ENCODE measurements around the gene POFUT1.
"Not testable (repeated sequence)": the region's sequence is repeated elsewhere in the genome, so short reads cannot be mapped to it uniquely, and the experiment has no call there.

The POFUT1 gene

GRCh38 chr20:32263398-32263954, 55.8 kb downstream of the POFUT1 start:
- no peak overlapping the region for H3K4me3 ChIP-seq (ENCODE audit: low read depth, low read length)

- H3K4me3 ChIP-seq (ENCODE audit: low read depth, low read length), result no peak overlapping the region
Observed at GRCh38 chr20:32271620-32272019, 63.9 kb downstream of the POFUT1 start.

- H3K4me3 ChIP-seq (ENCODE audit: low read depth, low read length), result no peak overlapping the region
Observed at GRCh38 chr20:32274359-32274758, 66.7 kb downstream of the POFUT1 start.

GRCh38 chr20:32275163-32275562, 67.5 kb downstream of the POFUT1 start:
- H3K4me3 ChIP-seq (ENCODE audit: low read depth, low read length), result not testable (repeated sequence)

GRCh38 chr20:32277361-32278198, 69.9 kb downstream of the POFUT1 start, which contains the start of gene KIF3B:
TSS of gene KIF3B (plus strand) at chr20:32277651. CDS start at chr20:32309778, 32,127 bp downstream.
- peak within 1 kb of the TSS; percentile 89 for H3K4me3 ChIP-seq (ENCODE audit: low read depth, low read length)

GRCh38 chr20:32278199-32278643, 70.5 kb downstream of the POFUT1 start:
- peak overlapping the region; percentile 89 for H3K4me3 ChIP-seq (ENCODE audit: low read depth, low read length)

GRCh38 chr20:32281711-32282110, 74.0 kb downstream of the POFUT1 start:
- H3K4me3 ChIP-seq (ENCODE audit: low read depth, low read length), result no peak overlapping the region

- H3K4me3 ChIP-seq (ENCODE audit: low read depth, low read length), result no peak overlapping the region
Observed at GRCh38 chr20:32282461-32282860, 74.8 kb downstream of the POFUT1 start.

- no peak overlapping the region for H3K4me3 ChIP-seq (ENCODE audit: low read depth, low read length)
Observed at GRCh38 chr20:32285082-32285620, 77.5 kb downstream of the POFUT1 start.

- no peak overlapping the region for H3K4me3 ChIP-seq (ENCODE audit: low read depth, low read length)
Observed at GRCh38 chr20:32285621-32286371, 78.1 kb downstream of the POFUT1 start.

- no peak overlapping the region for H3K4me3 ChIP-seq (ENCODE audit: low read depth, low read length)
Observed at GRCh38 chr20:32287231-32287638, 79.6 kb downstream of the POFUT1 start.
